NT2/D1 (cell line): ENCODE measurements around the gene SLC27A6.

Experiments
- DNase-seq: peaks from one replicate; pipeline ENCODE4 v3.0.0-alpha.2; 2011; ENCODE audit warnings: low read depth, low spot score
- H3K27me3 ChIP-seq: 2 replicates; pipeline ENCODE4 v1.6.0; 2011; ENCODE audit warnings: mild to moderate bottlenecking; ENCODE audit not compliant: insufficient read length, insufficient read depth
- H3K36me3 ChIP-seq: 2 replicates; pipeline ENCODE4 v1.6.1; 2011; ENCODE audit warnings: mild to moderate bottlenecking, low read length, mixed read lengths; ENCODE audit not compliant: insufficient read depth, insufficient read length
- H3K4me1 ChIP-seq: 2 replicates; pipeline ENCODE4 v1.5.1; 2011; ENCODE audit not compliant: insufficient read depth, insufficient read length
- H3K4me3 ChIP-seq: 2 replicates; pipeline ENCODE4 v1.5.1; 2011; ENCODE audit warnings: low read depth; ENCODE audit not compliant: insufficient read length
- H3K9ac ChIP-seq: 2 replicates; pipeline ENCODE4 v1.6.0; 2011; ENCODE audit warnings: low read depth; ENCODE audit not compliant: insufficient read length
- H3K9me3 ChIP-seq: 2 replicates; pipeline ENCODE4 v1.5.1; 2011; ENCODE audit warnings: mild to moderate bottlenecking, low read length; ENCODE audit not compliant: insufficient read depth
- SUZ12 ChIP-seq: IDR thresholded peaks from 2 replicates; pipeline ENCODE4 v1.6.1; 2011; ENCODE audit not compliant: insufficient read length, insufficient read depth; ENCODE audit errors: extremely low read depth
- YY1 ChIP-seq: IDR thresholded peaks from 2 replicates; pipeline ENCODE4 v1.6.1; 2011; ENCODE audit not compliant: insufficient read length, insufficient read depth
- ZNF274 ChIP-seq: IDR thresholded peaks from 2 replicates; pipeline ENCODE4 v1.6.1; 2011; ENCODE audit warnings: mild to moderate bottlenecking, low read depth, low read length

The SLC27A6 gene

GRCh38 chr5:129082225-129083136 is 117.2 kb downstream of the SLC27A6 start:
- no peak for DNase-seq
- no peak overlapping the region for H3K4me3 ChIP-seq
- H3K4me1 ChIP-seq, result no peaks in the 10 kb centered on the region
- TF ChIP-seq ZNF274 (no peak), SUZ12 (no peak), YY1 (no peak)
- H3K9me3 ChIP-seq, result no peaks in the 10 kb centered on the region
- no peak overlapping the region for H3K9ac ChIP-seq
- no peaks in the 10 kb centered on the region for H3K27me3 ChIP-seq
- H3K36me3 ChIP-seq, result no peaks in the 10 kb centered on the region
